LNCaP clone FGC (cell line): ENCODE data around the gene LYRM4.

ENCODE experiments used
- DNase-seq: peaks from one replicate; pipeline ENCODE4 v3.0.0-alpha.2; 2011; ENCODE audit warnings: low read depth
- H3K4me3 ChIP-seq: 2 replicates; pipeline ENCODE4 v1.5.1; 2011; ENCODE audit warnings: mild to moderate bottlenecking, low read depth, low read length, control low read depth
- TF ChIP-seq, protein P1 (sequence below): IDR thresholded peaks from 2 replicates; pipeline ENCODE4 v1.5.1; 2012; ENCODE audit warnings: mild to moderate bottlenecking; ENCODE audit not compliant: control insufficient read depth, insufficient read depth; ENCODE audit errors: extremely low read depth

Gene LYRM4

DNA sequence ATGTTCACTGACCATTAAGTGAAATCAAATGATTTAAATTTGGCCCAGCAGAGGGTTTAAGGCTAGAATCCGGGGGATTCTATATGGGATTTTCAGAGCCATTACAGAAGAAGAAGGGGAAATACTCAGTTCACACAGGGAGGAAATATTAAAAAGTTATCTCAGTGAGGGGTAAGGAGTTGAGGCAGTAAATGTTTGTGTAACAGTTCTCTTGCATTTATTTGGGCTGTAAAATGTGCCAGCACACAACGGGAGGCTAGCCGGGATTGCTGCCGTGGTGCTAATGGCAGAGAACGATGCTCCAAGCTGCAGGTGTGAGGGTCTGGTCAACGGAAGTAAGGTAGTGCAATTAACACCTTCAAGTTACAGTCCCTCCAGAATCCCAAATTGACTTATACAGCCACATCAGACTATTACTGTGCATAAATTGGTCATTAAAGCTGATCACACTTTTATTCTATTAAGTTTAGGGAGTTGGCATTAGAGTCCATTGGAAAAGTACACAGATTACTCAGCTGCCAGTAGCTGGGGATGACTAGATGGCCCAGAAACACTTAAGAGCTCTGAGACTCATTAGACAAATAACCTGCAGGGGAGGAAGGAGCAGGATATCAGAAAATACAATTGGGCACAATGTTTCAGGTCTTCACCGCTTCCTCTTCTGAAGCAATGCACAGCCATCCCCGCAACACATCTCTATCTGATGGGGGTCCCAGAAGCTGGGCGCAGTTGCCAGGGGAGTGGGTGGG, 144.3 kb downstream of the LYRM4 start:
- DNase-seq, result no peak
- TF ChIP-seq, protein P1, sequence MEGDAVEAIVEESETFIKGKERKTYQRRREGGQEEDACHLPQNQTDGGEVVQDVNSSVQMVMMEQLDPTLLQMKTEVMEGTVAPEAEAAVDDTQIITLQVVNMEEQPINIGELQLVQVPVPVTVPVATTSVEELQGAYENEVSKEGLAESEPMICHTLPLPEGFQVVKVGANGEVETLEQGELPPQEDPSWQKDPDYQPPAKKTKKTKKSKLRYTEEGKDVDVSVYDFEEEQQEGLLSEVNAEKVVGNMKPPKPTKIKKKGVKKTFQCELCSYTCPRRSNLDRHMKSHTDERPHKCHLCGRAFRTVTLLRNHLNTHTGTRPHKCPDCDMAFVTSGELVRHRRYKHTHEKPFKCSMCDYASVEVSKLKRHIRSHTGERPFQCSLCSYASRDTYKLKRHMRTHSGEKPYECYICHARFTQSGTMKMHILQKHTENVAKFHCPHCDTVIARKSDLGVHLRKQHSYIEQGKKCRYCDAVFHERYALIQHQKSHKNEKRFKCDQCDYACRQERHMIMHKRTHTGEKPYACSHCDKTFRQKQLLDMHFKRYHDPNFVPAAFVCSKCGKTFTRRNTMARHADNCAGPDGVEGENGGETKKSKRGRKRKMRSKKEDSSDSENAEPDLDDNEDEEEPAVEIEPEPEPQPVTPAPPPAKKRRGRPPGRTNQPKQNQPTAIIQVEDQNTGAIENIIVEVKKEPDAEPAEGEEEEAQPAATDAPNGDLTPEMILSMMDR, result no peak

GRCh38 chr6:5115168-5115567, 145.6 kb downstream of the LYRM4 start:
- TF ChIP-seq, protein P1, result no peak
- H3K4me3 ChIP-seq, result no peak overlapping the region
- DNase-seq, result no peak

More for the DNA sequence above, 144.3 kb downstream of the LYRM4 start:
- no peak overlapping the region for H3K4me3 ChIP-seq

DNA sequence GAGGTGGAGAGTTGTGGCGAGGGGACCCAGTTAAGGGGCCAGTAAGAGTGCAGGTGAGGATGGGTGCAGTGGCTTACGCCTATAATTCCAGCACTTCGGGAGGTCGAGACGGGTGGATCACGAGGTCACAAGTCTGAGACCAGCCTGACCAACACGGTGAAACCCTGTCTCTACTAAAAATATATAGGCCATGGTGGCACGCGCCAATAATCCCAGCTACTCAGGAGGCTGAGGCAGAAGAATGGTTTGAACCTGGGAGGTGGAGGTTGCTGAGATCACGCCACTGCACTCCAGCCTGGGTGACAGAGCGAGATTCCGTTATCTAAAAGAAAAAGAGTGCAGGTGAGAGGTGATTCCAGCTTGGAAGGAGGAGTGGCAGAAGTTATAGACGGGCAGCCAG, 147.7 kb downstream of the LYRM4 start:
- H3K4me3 ChIP-seq, result no peak overlapping the region
- TF ChIP-seq, protein P1, result no peak
- no peak for DNase-seq

DNA sequence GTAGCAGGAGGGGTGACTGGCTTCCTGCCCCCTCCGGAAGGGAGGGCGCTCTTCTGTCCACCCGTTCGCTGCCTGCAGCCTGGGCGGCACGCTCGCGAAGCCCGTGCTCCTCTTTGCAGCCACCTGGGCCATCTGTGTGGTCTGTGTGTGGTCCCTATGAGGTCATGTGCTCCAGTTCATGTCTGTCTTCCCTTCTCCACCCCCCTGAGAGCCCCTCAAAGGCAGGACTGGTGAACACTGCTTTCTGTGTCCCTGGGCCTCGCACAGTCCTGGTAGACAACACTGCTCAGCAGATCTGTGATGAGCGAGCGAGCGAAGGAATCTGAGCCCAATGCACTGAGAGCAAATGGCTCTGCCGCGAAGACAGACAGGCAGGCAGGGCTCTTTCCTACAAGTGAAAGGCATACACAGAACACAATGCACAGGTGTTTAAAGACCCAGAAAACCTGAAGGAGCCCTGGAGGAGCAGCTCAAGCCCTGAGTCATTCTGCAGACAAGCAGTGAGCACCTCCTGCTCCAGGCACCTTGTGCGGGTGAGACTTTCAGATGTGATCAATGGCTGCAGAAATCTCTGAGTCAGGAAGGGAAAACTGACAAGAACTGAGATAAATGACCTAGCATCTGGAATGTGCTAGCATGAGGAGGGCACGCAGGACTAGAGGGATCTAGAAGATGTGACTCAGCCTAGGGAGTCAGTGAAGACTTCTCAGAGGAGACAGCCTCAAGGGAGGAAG, 148.5 kb downstream of the LYRM4 start:
- DNase-seq, result no peak
- no peak overlapping the region for H3K4me3 ChIP-seq
- TF ChIP-seq, protein P1, result no peak

DNA sequence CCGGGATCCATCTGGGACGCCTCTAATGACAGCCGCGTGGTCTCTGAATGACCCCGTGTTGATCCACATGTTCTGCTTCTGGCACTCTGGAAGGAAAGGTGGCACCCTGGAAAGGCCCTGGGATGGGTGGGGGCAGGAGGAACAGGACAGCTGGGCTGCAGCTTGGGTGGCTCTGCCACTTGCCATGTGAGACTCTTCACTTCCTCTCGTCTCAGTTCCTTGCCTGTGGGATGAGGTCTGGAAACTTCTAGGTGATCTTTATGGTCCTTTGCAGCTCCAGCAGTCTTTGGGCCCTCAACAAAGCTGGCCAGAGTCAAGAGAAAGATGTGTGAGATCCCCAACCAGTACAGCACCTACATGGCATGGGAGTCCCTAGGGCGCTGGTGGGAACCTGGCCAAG, 149.1 kb downstream of the LYRM4 start:
- no peak overlapping the region for H3K4me3 ChIP-seq
- no peak for DNase-seq
- TF ChIP-seq, protein P1, result no peak

- TF ChIP-seq, protein P1, result no peak
- no peak overlapping the region for H3K4me3 ChIP-seq
- DNase-seq, result no peak
These were observed 150.5 kb downstream of the LYRM4 start for GRCh38 chr6:5110246-5110645.
